ENCODE results near the gene ZNF76.
"Not testable (repeated sequence)": the region's sequence is repeated elsewhere in the genome, so short reads cannot be mapped to it uniquely, and the experiment has no call there.

ZNF76 gene

GRCh38 chr6:35304299-35304698 is 44.8 kb downstream of the ZNF76 start:
- no peak for DNase-seq

- DNase-seq: no peak
Observed at GRCh38 chr6:35305117-35305516, 45.6 kb downstream of the ZNF76 start.

GRCh38 chr6:35307138-35307537 is 47.6 kb downstream of the ZNF76 start:
- DNase-seq: not testable (repeated sequence)

DNA sequence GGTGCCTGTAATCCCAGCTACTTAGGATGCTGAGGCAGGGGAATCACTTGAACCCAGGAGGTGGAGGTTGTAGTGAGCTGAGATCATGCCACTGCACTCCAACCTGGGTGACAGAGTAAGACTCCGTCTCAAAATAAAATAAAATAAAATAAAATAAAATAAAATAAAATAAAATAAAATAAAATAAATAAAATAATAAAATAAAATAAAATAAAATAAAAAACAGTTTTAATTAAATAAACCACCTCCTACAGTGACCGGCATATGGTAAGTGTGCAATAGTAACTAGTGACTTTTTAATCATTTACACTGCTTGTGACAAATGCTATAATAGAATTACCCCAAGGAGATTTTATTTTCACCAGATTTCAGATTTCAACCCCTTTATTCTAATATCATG is 49.0 kb downstream of the ZNF76 start:
- not testable (repeated sequence) for DNase-seq

DNA sequence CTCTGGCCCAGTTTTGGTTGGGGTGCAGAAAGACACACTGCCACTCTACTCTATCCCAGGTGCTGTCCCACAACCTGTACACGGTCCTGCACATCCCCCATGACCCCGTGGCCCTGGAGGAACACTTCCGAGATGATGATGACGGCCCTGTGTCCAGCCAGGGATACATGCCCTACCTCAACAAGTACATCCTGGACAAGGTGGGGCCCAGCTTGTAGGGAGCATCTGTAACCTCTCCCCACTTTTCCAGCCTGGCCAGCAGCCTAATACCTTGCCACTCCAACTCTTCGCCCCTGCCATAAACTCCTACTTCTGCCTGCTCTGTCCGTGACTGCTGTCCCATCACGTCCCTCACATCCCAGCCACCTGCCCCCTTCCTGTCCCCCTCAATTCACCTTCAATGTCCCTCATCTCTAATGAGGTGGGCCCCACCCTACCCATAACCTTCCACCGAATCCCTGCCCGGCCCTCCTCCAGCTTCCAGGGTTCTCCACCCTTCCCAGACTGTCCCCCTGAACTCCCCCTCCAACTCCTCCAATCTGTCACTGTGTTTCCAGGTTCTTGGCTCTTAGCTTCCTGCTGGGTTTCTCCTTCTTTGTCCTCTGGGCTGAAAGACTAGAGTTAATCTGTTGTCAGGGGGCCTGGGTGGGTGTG is 50.2 kb downstream of the ZNF76 start:
- DNase-seq: no peak

DNA sequence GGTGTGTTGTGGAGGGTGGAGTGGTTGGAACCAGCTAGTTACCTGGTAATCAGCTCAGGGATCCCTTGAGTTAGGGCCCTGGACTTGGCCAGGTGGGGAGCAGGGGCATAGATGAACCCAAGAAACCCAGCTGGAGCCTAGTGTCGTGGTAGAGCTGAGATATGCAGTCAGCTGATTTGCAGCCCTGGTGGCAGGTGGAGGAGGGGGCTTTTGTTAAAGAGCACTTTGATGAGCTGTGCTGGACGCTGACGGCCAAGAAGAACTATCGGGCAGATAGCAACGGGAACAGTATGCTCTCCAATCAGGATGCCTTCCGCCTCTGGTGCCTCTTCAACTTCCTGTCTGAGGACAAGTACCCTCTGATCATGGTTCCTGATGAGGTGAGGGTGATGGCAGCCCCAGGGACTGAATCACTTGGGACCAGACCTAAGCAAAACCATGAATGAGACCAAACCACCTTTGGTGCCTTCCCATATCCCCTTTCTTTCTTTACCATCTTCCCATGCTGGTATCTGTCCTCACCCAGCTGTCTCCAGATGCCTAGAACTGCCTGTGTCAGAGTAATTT is 50.8 kb downstream of the ZNF76 start:
- DNase-seq: no peak

DNA sequence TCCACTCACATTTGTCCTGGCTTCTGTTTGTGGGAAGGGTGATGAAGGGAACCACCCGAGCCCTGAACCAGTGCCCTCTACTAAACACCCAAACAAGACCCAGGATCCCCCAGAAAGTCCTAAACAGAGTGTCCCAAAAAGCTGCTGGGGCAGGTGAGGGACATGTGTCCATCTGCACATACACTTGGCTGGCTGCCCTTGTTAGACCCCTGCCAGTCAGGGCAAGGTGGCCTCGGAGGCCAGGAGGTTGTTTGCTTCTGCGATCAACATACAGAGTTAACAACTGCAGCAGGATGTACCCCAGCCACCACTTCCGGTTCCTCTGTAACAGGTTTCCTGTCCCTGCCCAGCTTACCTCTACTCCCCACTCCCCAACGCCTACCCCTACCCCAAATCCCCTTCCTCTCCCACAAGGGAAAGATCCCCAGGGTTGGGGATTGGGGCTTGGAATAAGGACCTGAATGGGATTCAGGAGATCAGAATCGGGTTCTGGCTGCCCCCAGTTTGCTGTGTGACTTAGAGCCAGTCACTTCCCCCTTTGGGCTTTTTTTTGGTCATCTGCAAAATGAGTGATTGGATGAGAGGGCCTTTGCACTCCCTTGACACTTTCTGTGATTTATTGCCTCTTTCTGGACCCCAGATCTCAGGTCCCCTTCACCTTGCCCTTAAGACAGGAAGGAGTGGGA is 52.0 kb downstream of the ZNF76 start:
- DNase-seq: no peak

GRCh38 chr6:35312076-35312800 is 52.7 kb downstream of the ZNF76 start:
- DNase-seq: no peak

- DNase-seq: no peak
Observed at GRCh38 chr6:35312807-35313206, 53.3 kb downstream of the ZNF76 start.

GRCh38 chr6:35317483-35318195 is 58.1 kb downstream of the ZNF76 start:
- no peak for DNase-seq

DNA sequence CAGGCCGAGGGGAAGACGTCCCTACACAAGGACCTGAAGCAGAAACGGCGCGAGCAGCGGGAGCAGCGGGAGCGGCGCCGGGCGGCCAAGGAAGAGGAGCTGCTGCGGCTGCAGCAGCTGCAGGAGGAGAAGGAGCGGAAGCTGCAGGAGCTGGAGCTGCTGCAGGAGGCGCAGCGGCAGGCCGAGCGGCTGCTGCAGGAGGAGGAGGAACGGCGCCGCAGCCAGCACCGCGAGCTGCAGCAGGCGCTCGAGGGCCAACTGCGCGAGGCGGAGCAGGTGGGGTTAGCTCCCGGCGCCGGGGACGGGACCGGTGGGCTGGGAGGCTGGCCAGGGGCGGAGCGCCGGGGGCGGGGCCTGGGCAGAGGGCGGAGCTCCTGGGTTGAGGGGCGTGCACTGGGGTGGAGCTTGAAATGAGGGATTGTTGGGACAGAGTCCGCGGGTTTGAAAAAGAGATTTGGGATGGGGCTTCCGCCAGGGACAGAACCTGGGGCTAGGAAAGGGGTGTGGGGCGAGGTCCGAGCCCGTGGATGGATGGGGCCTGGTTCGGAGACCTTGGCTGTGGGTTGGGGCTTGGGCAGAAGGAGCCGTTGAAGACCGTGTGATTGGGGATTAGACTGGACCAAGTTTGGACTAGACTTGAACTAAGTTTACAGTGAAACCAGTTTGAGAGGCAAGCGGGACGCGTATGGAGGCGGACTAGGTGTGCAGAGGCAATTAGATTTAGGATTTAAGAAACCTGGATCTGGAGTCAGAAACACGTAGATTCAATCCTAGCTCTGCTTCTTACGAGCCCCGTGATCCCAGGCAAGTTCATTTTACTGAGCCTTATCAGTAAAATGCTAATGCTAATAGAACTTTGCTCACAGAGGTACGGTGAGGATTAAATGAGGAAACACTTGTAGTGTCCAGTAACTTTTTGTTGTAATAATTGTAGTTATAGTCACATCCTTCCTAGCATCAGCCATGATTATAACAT is 58.9 kb downstream of the ZNF76 start:
- no peak for DNase-seq

DNA sequence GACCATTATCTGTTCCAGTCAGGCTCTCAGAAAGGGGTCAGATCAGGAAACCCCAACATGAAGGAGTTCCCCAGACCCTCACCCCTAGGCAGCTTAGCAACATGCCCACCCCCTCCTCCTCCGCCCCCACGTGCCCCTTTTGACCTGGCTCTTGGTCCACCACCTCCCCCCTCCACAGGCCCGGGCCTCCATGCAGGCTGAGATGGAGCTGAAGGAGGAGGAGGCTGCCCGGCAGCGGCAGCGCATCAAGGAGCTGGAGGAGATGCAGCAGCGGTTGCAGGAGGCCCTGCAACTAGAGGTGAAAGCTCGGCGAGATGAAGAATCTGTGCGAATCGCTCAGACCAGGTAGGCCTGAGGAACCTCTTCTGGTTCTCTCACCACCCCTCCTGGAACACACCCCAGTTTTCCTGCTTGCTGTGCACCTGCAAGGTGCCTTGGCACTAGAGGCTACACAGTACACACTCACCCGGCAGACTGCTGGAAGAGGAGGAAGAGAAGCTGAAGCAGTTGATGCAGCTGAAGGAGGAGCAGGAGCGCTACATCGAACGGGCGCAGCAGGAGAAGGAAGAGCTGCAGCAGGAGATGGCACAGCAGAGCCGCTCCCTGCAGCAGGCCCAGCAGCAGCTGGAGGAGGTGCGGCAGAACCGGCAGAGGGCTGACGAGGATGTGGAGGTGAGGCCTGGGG is 60.0 kb downstream of the ZNF76 start:
- no peak for DNase-seq

GRCh38 chr6:35320031-35320410 is 60.5 kb downstream of the ZNF76 start:
- DNase-seq: no peak

DNA sequence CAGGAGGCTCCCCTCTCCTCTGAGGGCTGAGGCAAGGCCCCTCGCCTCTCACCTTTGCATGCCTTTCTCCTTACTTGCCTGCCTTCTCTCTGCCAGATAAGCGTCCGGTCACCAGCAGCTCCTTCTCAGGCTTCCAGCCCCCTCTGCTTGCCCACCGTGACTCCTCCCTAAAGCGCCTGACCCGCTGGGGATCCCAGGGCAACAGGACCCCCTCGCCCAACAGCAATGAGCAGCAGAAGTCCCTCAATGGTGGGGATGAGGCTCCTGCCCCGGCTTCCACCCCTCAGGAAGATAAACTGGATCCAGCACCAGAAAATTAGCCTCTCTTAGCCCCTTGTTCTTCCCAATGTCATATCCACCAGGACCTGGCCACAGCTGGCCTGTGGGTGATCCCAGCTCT is 61.6 kb downstream of the ZNF76 start:
- no peak for DNase-seq

GRCh38 chr6:35327349-35328027 is 68.0 kb downstream of the ZNF76 start:
- DNase-seq: peak; percentile 31

DNA sequence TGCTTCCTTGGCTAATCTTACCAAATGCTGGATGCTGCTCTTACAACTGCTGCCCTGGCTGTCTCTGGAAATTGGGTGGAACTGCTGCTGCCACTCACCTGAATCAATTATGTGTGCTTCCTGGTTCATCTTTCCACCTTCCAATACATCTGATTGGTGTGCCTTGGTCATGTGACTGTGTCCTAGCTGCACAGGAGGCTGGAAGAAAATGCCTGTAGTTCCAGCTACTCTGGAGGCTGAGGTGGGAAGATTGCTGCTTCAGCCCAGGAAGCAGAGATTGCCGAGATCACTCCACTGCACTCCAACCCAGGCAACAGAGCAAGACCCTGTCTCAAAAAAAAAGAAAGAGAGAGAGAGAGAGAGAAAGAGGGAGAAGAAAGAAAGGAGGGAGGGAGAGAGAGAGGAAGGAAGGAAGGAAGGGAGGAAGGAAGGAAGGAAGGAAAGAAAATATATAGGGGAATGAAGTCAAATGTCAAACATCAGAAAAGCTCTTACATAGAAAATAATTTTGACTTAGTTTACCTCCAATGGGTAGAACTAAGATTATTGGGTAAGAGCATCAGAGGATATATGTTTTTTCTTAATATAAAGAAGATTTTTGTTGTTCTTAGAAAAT is 68.7 kb downstream of the ZNF76 start:
- peak; percentile 28 for DNase-seq

DNA sequence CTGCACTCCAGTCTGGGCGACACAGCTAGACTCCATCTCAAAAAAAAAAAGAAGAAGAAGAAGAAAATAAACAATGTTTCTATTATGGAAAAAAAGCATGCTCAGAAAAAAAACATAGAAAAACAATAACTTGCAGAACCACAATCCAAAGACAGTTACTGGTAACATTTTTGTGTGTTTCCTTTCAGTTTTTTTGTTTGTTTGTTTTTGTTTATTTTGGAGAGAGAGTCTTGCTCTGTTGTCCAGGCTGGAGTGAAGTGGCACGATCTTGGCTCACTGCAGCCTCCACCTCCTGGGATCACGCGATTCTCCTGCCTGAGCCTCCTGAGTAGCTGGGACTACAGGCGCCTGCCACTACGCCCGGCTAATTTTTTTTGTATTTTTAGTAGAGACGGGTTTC is 69.4 kb downstream of the ZNF76 start:
- not testable (repeated sequence) for DNase-seq

DNA sequence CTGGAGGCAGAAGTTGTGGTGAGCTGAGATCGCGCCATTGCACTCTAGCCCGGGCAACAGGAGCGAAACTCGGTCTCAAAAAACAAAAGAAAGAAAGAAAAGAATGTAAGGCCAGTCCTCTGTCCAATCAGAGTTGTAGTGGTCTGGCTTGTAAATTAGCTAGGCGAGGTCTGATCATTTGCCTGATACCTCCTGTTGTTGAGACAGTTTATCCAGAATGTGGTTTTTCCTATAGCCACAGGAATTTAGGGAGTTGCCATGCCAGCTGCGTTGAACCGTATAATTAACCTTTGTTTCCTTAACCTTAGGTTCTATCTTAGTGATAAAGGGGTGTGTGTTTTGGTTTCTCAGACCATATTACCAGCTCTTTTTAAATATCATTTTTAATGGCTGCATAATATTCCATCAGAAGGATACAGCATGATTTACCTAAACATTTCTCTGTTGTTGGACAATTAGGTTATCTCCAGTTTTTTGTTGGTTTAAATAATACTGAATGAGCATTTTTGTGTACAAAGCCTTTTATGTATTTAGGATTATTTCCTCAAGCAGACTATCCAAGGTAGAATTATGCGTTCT is 71.1 kb downstream of the ZNF76 start:
- DNase-seq: no peak

DNA sequence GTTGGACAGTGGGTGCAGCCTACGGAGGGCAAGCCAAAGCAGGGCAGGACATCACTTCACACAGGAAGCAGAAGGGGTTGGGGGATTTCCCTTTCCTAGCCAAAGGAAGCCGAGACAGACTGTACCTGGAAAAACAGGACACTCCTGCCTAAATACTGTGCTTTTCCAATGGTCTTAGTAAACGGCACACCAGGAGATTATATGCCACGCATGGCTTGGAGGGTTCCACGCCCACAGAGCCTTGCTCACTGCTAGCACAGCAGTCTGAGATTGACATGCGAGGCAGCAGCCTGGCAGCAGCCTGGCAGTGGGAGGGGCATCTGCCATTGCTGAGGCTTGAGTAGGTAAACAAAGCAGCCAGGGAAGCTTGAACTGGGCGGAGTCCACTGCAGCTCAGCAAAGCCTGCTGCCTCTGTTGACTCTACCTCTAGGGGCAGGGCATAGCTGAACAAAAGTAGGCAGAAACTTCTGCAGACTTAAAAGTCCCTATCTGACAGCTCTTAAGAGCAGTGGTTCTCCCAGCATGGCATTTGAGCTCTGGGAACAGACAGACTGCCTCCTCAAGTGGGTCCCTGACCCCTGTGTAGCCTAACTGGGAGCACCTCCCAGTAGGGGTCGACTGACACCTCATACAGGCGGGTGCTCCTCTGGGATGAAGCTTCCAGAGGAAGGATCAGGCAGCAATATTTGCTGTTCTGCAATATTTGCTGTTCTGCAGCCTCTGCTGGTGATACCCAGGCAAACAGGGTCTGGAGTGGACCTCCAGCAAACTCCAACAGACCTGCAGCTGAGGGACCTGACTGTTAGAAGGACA is 72.7 kb downstream of the ZNF76 start:
- DNase-seq: peak; percentile 81
